ENCODE data around the gene EXOC4.

Gene EXOC4

DNA sequence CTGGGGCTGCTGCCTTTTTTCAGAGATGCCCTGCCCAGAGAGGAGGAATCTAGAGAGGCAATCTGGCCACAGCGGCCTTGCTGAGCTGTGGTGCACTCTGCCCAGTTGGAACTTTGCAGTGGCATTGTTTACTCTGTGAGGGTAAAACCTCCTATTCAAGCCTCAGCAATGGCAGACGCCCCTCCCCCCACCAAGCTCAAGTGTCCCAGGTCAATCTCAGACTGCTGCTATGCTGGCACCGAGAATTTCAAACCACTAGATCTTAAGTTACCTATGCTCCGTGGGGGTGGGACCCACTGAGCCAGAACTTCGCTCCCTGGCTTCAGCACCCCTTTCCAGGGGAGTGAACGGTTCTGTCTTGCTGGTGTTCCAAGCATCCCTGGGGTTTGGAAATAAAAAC lies 77.2 kb downstream of the EXOC4 start:
- TF ChIP-seq, protein P1, sequence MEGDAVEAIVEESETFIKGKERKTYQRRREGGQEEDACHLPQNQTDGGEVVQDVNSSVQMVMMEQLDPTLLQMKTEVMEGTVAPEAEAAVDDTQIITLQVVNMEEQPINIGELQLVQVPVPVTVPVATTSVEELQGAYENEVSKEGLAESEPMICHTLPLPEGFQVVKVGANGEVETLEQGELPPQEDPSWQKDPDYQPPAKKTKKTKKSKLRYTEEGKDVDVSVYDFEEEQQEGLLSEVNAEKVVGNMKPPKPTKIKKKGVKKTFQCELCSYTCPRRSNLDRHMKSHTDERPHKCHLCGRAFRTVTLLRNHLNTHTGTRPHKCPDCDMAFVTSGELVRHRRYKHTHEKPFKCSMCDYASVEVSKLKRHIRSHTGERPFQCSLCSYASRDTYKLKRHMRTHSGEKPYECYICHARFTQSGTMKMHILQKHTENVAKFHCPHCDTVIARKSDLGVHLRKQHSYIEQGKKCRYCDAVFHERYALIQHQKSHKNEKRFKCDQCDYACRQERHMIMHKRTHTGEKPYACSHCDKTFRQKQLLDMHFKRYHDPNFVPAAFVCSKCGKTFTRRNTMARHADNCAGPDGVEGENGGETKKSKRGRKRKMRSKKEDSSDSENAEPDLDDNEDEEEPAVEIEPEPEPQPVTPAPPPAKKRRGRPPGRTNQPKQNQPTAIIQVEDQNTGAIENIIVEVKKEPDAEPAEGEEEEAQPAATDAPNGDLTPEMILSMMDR (IDR thresholded peaks at IDR 0.05; ENCODE audit: low read length, missing control alignments), result no peak
- no peak for DNase-seq (ENCODE audit: low read depth)
- no peak overlapping the region for H3K4me3 ChIP-seq (replicated peaks; ENCODE audit: low read depth, low read length)

DNA sequence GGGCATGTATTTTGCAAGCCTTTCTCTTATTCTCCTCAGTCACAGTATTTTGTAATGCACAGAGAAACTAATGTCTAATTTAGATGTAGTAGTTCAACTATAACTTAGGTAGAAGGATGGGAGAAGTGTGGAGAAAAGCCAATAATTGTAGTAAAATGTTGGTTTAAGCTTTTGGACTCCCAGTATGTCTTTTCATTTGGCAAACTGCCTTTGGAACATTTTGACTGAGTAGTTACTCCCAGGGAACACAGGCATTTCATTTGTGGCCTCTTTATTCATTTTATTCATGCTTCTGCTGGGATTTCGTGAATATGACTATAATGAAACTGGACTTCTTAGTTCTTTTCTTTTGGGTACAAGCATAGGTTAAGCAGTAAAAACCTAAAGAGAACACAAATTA lies 79.0 kb downstream of the EXOC4 start:
- DNase-seq (ENCODE audit: low read depth), result peak; percentile 12
- H3K4me3 ChIP-seq (replicated peaks; ENCODE audit: low read depth, low read length), result no peak overlapping the region
- TF ChIP-seq, protein P1 (IDR thresholded peaks at IDR 0.05; ENCODE audit: low read length, missing control alignments), result no peak

DNA sequence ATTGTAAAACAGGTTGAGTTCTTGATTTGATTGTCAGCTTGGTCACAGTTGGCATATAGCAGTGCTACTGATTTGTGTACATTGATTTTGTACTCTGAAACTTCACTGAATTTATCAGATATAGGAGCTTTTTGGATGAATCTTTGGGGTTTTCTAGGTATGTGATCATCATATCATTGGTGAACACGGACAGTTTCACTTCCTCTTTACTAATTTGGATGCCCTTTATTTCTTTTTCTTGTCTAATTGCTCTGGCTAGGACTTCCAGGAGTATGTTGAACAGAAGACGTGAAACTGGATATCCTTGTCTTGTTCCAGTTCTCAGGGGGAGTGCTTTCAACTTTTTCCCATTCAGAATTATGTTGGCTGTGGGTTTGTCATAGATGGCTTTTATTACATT lies 86.9 kb downstream of the EXOC4 start:
- DNase-seq (ENCODE audit: low read depth), result no peak
- TF ChIP-seq, protein P1 (IDR thresholded peaks at IDR 0.05; ENCODE audit: low read length, missing control alignments), result no peak
- H3K4me3 ChIP-seq (replicated peaks; ENCODE audit: low read depth, low read length), result no peak overlapping the region

DNA sequence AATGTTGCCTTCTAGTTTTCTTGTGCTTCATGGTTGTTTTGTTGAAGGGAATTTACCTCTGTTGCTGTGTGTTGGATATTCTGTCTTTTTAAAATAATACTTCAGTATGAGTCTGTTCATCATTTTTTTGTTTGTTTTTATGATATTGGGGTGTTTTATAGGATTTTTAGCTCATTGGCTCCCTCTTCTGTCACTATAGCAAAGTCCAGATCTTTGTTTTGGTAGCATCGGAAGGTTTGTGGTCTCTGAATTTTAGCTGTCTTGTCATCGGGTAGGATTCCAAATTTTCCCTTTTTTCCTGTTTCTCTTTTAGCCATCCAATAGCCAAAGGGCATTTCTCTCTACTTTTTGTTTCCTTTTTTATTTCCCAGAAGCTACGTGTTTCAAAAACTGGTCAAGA lies 91.4 kb downstream of the EXOC4 start:
- H3K4me3 ChIP-seq (replicated peaks; ENCODE audit: low read depth, low read length), result no peak overlapping the region
- TF ChIP-seq, protein P1 (IDR thresholded peaks at IDR 0.05; ENCODE audit: low read length, missing control alignments), result peak; percentile 67
- peak; percentile 49 for DNase-seq (ENCODE audit: low read depth)

DNA sequence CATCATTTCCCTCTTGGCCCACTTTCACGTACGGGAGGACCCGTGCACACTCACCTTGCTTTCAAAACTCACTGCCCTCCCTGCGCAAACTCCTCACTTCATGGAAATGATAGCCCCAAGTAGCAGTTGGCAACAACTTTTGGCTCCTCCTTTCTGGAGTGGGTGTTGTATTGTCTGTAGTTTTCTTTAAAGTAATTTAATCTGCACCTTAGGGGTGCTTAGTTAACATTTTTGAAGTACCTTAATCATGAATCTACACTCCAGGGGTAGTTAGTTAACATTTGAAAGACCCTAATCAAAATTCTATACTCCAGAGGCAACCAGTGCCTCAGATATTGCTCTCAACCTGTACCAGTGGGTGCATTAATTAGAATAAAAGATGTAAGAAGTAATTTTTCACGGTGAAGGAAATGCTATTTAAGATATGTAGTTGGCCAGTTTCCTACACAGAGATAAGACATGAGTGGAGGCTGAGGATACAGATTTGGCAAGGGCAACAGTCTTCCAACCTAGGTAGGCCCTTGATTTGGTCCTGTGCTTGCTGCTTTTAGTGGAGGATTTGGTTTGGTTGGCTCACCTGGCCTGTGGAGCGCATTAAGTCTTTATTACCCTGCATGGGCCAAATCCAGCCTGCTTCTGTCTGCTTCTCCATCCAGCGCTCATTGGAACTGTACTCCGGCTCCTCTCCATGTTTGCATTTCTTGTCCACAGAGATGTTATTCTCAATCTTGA lies 93.0 kb downstream of the EXOC4 start:
- no peak overlapping the region for H3K4me3 ChIP-seq (replicated peaks; ENCODE audit: low read depth, low read length)
- DNase-seq (ENCODE audit: low read depth), result no peak
- TF ChIP-seq, protein P1 (IDR thresholded peaks at IDR 0.05; ENCODE audit: low read length, missing control alignments), result no peak

DNA sequence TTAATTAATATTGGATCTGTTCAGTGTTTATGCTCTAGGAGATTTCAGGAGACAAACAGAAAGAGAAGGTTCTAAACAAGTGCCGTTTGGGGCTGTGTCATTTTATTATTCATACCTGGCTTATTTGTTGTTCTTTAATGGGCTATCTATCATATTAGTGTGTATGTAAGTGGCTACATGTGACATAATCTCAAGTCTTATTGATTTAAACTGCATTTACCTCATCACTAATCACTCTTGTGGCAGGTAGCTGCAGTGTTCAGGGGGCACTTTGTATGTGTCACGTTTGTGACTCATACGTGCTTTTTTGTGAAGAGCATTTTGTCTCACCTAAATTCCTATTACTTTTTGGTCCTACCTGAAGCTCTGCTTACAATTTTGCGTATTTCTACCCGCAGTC lies 95.4 kb downstream of the EXOC4 start:
- TF ChIP-seq, protein P1 (IDR thresholded peaks at IDR 0.05; ENCODE audit: low read length, missing control alignments), result no peak
- no peak overlapping the region for H3K4me3 ChIP-seq (replicated peaks; ENCODE audit: low read depth, low read length)
- no peak for DNase-seq (ENCODE audit: low read depth)

DNA sequence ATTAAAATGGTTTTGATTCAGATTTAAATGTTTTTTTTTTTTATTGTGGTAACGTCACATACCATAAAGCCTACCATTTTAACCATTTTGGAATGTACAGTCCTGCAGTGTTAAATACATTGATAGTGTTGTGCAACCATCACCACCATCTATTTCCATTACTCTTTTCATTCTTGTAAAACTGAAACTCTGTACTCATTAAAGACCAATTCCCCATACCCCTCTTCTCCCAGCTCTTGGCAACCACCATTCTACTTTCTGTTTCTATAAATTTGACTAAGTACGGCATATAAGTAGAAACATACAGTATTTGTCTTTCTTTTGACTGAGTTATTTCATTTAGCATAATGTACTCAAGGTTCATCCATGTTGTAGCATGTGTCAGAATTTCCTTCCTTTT lies 96.2 kb downstream of the EXOC4 start:
- TF ChIP-seq, protein P1 (IDR thresholded peaks at IDR 0.05; ENCODE audit: low read length, missing control alignments), result no peak
- H3K4me3 ChIP-seq (replicated peaks; ENCODE audit: low read depth, low read length), result no peak overlapping the region
- no peak for DNase-seq (ENCODE audit: low read depth)
